Kasumi-1 (cell line): Measurements from ENCODE around the gene SLC6A7.

ENCODE experiments used
- DNase-seq, 2 experiments: peaks; one replicate each; lab custom pipeline; 2025; lab: John Stamatoyannopoulos, UW

The SLC6A7 gene

GRCh38 chr5:150189728-150190502 is at the start of gene SLC6A7:
SLC6A7 (plus strand) TSS chr5:150190062; CDS start chr5:150190328, 266 bp downstream.
- no peak for DNase-seq

GRCh38 chr5:150140830-150141229 is 49.0 kb upstream of the SLC6A7 start:
- DNase-seq, result no peak

GRCh38 chr5:150141544-150142184 is 48.2 kb upstream of the SLC6A7 start:
- no peak for DNase-seq

GRCh38 chr5:150142185-150142958 is 47.5 kb upstream of the SLC6A7 start:
- DNase-seq, result no peak

- DNase-seq, result no peak
Observed at GRCh38 chr5:150142959-150143349, 46.9 kb upstream of the SLC6A7 start.

- DNase-seq, result no peak
Observed at GRCh38 chr5:150143350-150144245, 46.3 kb upstream of the SLC6A7 start.

GRCh38 chr5:150144246-150144801 is 45.5 kb upstream of the SLC6A7 start:
- DNase-seq, result no peak

GRCh38 chr5:150144879-150145278 is 45.0 kb upstream of the SLC6A7 start:
- peak in 1 of 2 experiments; percentile 29 for DNase-seq

GRCh38 chr5:150146235-150146634 is 43.6 kb upstream of the SLC6A7 start:
- DNase-seq, result no peak

- no peak for DNase-seq
Observed at GRCh38 chr5:150146862-150147601, 42.8 kb upstream of the SLC6A7 start.

- DNase-seq, result no peak
Observed at GRCh38 chr5:150147670-150148069, 42.2 kb upstream of the SLC6A7 start.

- no peak for DNase-seq
Observed at GRCh38 chr5:150148117-150148927, 41.5 kb upstream of the SLC6A7 start.

- DNase-seq, result no peak
Observed at GRCh38 chr5:150149618-150150017, 40.2 kb upstream of the SLC6A7 start.

GRCh38 chr5:150152636-150153462 is 37.0 kb upstream of the SLC6A7 start:
- no peak for DNase-seq

- no peak for DNase-seq
Observed at GRCh38 chr5:150153483-150153882, 36.4 kb upstream of the SLC6A7 start.

GRCh38 chr5:150153957-150154617 is 35.8 kb upstream of the SLC6A7 start:
- peak; percentile 57 to 61 for DNase-seq

- no peak for DNase-seq
Observed at GRCh38 chr5:150154618-150155128, 35.2 kb upstream of the SLC6A7 start.
